ENCODE results near the gene RASAL2. TPM values are rescaled to one million over a fixed set of nuclear protein-coding genes. Genes with fewer than 3 reads are reported as not detected.

RASAL2 gene
- total RNA-seq, 1 experiment from 2014 or later = 22.2 TPM

DNA sequence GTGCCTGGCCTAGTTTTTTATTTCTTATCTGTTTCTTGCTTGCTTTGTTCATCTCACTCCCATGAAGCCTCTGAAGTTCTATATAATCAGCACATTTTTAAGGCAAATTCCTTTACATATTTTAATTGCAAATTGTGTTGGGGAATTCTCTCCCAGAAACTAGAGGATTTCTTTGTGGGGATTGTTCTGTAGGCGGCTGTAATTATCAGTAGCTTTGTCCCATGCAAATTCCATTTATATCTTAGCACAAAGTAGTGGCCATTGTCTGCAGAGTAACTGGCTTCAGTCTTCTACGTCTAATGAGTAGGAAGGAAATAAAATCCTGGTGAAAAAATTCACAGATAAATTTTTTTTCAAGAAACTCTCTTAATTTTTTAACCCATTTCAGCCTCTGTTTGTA, 367.2 kb downstream of the RASAL2 start:
- H4K91ac ChIP-seq (ENCODE audit: insufficient read length, low read depth, low read length) = no peak overlapping the region
- no peaks in the 10 kb centered on the region for H3K23me2 ChIP-seq (ENCODE audit: insufficient read length, low read depth, low read length, poor library complexity, severe bottlenecking)
- H3K14ac ChIP-seq (ENCODE audit: insufficient read depth, low read length) = no peak overlapping the region
- H3K4me2 ChIP-seq (ENCODE audit: insufficient read depth, insufficient read length, low read length) = no peak overlapping the region
- Mint-ChIP-seq H3K4me3 (no peak overlapping the region), H3K27ac (peak overlapping the region in 1 of 3 experiments; percentile 72; a peak in 1 of 7 replicates), H3K4me1 (peaks cover 6 to 11% of the 10 kb centered on the region in 2 experiments), H3K36me3 (ENCODE audit: insufficient read depth in 1 of 3, low read depth in 3 of 3) (peaks cover 6 to 25% (median 21%) of the 10 kb centered on the region in 3 experiments; a peak in 6 of 7 replicates), H3K27me3 (ENCODE audit: low read depth) (no peaks in the 10 kb centered on the region), H3K9me3 (no peaks in the 10 kb centered on the region)
- no peak overlapping the region for H2BK120ac ChIP-seq (ENCODE audit: low read depth, low read length, poor library complexity, severe bottlenecking)
- H2BK20ac ChIP-seq (ENCODE audit: low read depth, low read length, poor library complexity, severe bottlenecking) = no peak overlapping the region
- H3K27me3 ChIP-seq (ENCODE audit: insufficient read depth, low read length) = no peaks in the 10 kb centered on the region
- no peak for DNase-seq
- no peak overlapping the region for H4K8ac ChIP-seq (replicated peaks; ENCODE audit: insufficient read length, low read depth, low read length)
- no peak overlapping the region for H2BK12ac ChIP-seq (ENCODE audit: insufficient read length, low read depth, low read length)
- no CpG with 5 or more reads among the region's 2 CpGs for WGBS (ENCODE audit: extremely low coverage, insufficient read length, low lambda C conversion rate)
- no peak overlapping the region for H3K56ac ChIP-seq (ENCODE audit: insufficient read length, low read depth, low read length)
- H2BK5ac ChIP-seq (ENCODE audit: insufficient read length, low read length) = no peak overlapping the region
- H3K18ac ChIP-seq (ENCODE audit: insufficient read length, low read depth, low read length) = no peak overlapping the region
- TF ChIP-seq, protein P1, sequence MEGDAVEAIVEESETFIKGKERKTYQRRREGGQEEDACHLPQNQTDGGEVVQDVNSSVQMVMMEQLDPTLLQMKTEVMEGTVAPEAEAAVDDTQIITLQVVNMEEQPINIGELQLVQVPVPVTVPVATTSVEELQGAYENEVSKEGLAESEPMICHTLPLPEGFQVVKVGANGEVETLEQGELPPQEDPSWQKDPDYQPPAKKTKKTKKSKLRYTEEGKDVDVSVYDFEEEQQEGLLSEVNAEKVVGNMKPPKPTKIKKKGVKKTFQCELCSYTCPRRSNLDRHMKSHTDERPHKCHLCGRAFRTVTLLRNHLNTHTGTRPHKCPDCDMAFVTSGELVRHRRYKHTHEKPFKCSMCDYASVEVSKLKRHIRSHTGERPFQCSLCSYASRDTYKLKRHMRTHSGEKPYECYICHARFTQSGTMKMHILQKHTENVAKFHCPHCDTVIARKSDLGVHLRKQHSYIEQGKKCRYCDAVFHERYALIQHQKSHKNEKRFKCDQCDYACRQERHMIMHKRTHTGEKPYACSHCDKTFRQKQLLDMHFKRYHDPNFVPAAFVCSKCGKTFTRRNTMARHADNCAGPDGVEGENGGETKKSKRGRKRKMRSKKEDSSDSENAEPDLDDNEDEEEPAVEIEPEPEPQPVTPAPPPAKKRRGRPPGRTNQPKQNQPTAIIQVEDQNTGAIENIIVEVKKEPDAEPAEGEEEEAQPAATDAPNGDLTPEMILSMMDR (conservative IDR thresholded peaks at IDR 0.05) = no peak
- no peaks in the 10 kb centered on the region for H3K79me2 ChIP-seq (ENCODE audit: insufficient read depth, low read length)
- no peaks in the 10 kb centered on the region for H3K79me1 ChIP-seq (ENCODE audit: insufficient read depth, low read depth, low read length, poor library complexity, severe bottlenecking)
- no peak overlapping the region for H3K4ac ChIP-seq (ENCODE audit: low read depth, low read length)
- no peaks in the 10 kb centered on the region for H3K4me1 ChIP-seq (ENCODE audit: insufficient read depth, low read length)
- H3K23ac ChIP-seq (ENCODE audit: insufficient read length, low read depth, low read length) = no peak overlapping the region
- H3K9me3 ChIP-seq (ENCODE audit: control insufficient read depth, low read depth, low read length) = no peaks in the 10 kb centered on the region
- no peak overlapping the region for H2BK15ac ChIP-seq (ENCODE audit: low read depth, low read length)
- no peak overlapping the region for H2AK5ac ChIP-seq (ENCODE audit: insufficient read length, low read length)
- no peak overlapping the region for H4K5ac ChIP-seq (ENCODE audit: insufficient read length, low read depth, low read length)
- H3K9ac ChIP-seq (ENCODE audit: extremely low read depth, insufficient read length, low read length) = no peak overlapping the region
- no peaks in the 10 kb centered on the region for H4K20me1 ChIP-seq (ENCODE audit: control insufficient read depth, insufficient read depth, insufficient read length)
- H3K27ac ChIP-seq (ENCODE audit: insufficient read length, low read depth, low read length) = no peak overlapping the region
- no peak overlapping the region for H3T11ph ChIP-seq (ENCODE audit: low read length)
- H2AFZ ChIP-seq (ENCODE audit: low read length) = no peak overlapping the region
